Neural cell (in vitro differentiated cells): Measurements from ENCODE around the gene IGSF3. TPM values are rescaled to one million over a fixed set of nuclear protein-coding genes. Genes with fewer than 3 reads are reported as not detected.

Experiments used
- H2AFZ ChIP-seq: fragments of 200-600, 300-800 bp; sonication (generic), shearing (Covaris generic); 2 replicates; pipeline ENCODE4 v1.6.0; 2014; ENCODE audit warnings: low read depth, mild to moderate bottlenecking, antibody characterized with exemption, low read length, moderate library complexity
- H3F3A ChIP-seq: fragments of 200-600 bp; shearing (Covaris generic); 2 replicates; pipeline ENCODE4 v1.6.1; 2016; ENCODE audit warnings: mild to moderate bottlenecking, moderate library complexity, mixed read lengths, antibody characterized with exemption, low read length; ENCODE audit not compliant: insufficient read depth, poor library complexity, severe bottlenecking
- H3K27ac ChIP-seq: fragments of 200-600, 300-800 bp; sonication (generic), shearing (Covaris generic); 2 replicates; pipeline ENCODE4 v1.5.1; 2014; ENCODE audit warnings: mild to moderate bottlenecking, low read length, moderate library complexity
- H3K27me3 ChIP-seq: fragments of 300-800, 200-600 bp; sonication (generic), shearing (Covaris generic); 2 replicates; pipeline ENCODE4 v1.6.0; 2014; ENCODE audit warnings: mild to moderate bottlenecking, low read depth, low read length, moderate library complexity; ENCODE audit not compliant: insufficient read depth
- H3K36me3 ChIP-seq: fragments of 300-800, 200-600 bp; sonication (generic), shearing (Covaris generic); 2 replicates; pipeline ENCODE4 v1.5.1; 2014; ENCODE audit warnings: mild to moderate bottlenecking, antibody characterized with exemption, low read length, moderate library complexity; ENCODE audit not compliant: insufficient read depth
- H3K4me2 ChIP-seq: fragments of 300-800, 200-600 bp; sonication (generic), shearing (Covaris generic); 2 replicates; pipeline ENCODE4 v1.6.0; 2014; ENCODE audit warnings: mild to moderate bottlenecking, low read length
- H3K4me3 ChIP-seq: fragments of 300-800, 200-600 bp; sonication (generic), shearing (Covaris generic); 2 replicates; pipeline ENCODE4 v1.5.1; 2014; ENCODE audit warnings: mild to moderate bottlenecking, low read length, moderate library complexity
- H3K79me2 ChIP-seq: fragments of 200-600 bp; shearing (Covaris generic); replicated peaks from 2 replicates; pipeline ENCODE4 v1.6.0; 2014; ENCODE audit warnings: mild to moderate bottlenecking, low read length, moderate library complexity; ENCODE audit not compliant: insufficient read depth
- H3K9ac ChIP-seq: fragments of 300-800, 200-600 bp; sonication (generic), shearing (Covaris generic); 2 replicates; pipeline ENCODE4 v1.6.1; 2016; ENCODE audit warnings: mild to moderate bottlenecking, low read length, mixed read lengths
- H3K9me2 ChIP-seq: fragments of 200-600 bp; shearing (Covaris generic); 2 replicates; pipeline ENCODE4 v1.6.1; 2016; ENCODE audit warnings: mild to moderate bottlenecking, low read length, mixed read lengths; ENCODE audit not compliant: insufficient read depth
- H3K9me3 ChIP-seq: fragments of 200-600, 300-800 bp; sonication (generic), shearing (Covaris generic); 2 replicates; pipeline ENCODE4 v1.6.1; 2016; ENCODE audit warnings: mild to moderate bottlenecking, mixed run types, low read length, moderate library complexity, mixed read lengths
- H4K20me1 ChIP-seq: fragments of 200-600 bp; shearing (Covaris generic); 2 replicates; pipeline ENCODE4 v1.6.1; 2016; ENCODE audit warnings: mild to moderate bottlenecking, mixed run types; ENCODE audit not compliant: insufficient read depth
- EP300 ChIP-seq: fragments of 450-650 bp; conservative IDR thresholded peaks from 2 replicates; pipeline ENCODE4 v1.6.1; 2014; ENCODE audit warnings: antibody characterized with exemption, mild to moderate bottlenecking, moderate library complexity; ENCODE audit not compliant: poor library complexity, severe bottlenecking
- EZH2 ChIP-seq: fragments of 200-600, 300-800 bp; shearing (Covaris generic), sonication (generic); IDR thresholded peaks from 2 replicates; pipeline ENCODE4 v1.6.1; 2014; ENCODE audit warnings: antibody characterized with exemption, low read length, borderline replicate concordance, mild to moderate bottlenecking; ENCODE audit not compliant: insufficient read depth, poor library complexity, severe bottlenecking
- MXI1 ChIP-seq: fragments of 450-650 bp; conservative IDR thresholded peaks from 2 replicates; pipeline ENCODE4 v1.6.1; 2014; ENCODE audit warnings: antibody characterized with exemption, mild to moderate bottlenecking; ENCODE audit not compliant: poor library complexity, severe bottlenecking
- POLR2AphosphoS5 ChIP-seq: IDR thresholded peaks from 2 replicates; pipeline ENCODE4 v1.6.1; 2012
- RAD21 ChIP-seq: fragments of 450-650 bp; conservative IDR thresholded peaks from 2 replicates; pipeline ENCODE4 v1.6.1; 2014; ENCODE audit warnings: antibody characterized with exemption, mild to moderate bottlenecking, moderate library complexity
- SMC3 ChIP-seq: fragments of 450-650 bp; conservative IDR thresholded peaks from 2 replicates; pipeline ENCODE4 v1.6.1; 2014; ENCODE audit warnings: antibody characterized with exemption, mild to moderate bottlenecking, moderate library complexity; ENCODE audit not compliant: poor library complexity
- TAF1 ChIP-seq: IDR thresholded peaks from 2 replicates; pipeline ENCODE4 v1.6.1; 2012; ENCODE audit warnings: low read depth
- polyA plus RNA-seq: library from polyadenylated mRNA; depleted of rRNA; stranded (reverse); fragments of >200 nt; gene quantifications from 2 replicates; pipeline ENCODE4 v1.2.3, GENCODE V29; 2014
- TF ChIP-seq, protein P1 (sequence below): fragments of 450-650 bp; IDR thresholded peaks from 2 replicates; pipeline ENCODE4 v1.5.1; 2014; ENCODE audit warnings: antibody characterized with exemption, mild to moderate bottlenecking, moderate library complexity; ENCODE audit not compliant: poor library complexity, severe bottlenecking
- TF ChIP-seq, protein P2 (sequence below): IDR thresholded peaks from 2 replicates; pipeline ENCODE4 v1.6.1; 2012; ENCODE audit warnings: borderline replicate concordance

IGSF3 gene
- polyA plus RNA-seq, 1 donor from 2014 or later = 81.4 TPM

DNA sequence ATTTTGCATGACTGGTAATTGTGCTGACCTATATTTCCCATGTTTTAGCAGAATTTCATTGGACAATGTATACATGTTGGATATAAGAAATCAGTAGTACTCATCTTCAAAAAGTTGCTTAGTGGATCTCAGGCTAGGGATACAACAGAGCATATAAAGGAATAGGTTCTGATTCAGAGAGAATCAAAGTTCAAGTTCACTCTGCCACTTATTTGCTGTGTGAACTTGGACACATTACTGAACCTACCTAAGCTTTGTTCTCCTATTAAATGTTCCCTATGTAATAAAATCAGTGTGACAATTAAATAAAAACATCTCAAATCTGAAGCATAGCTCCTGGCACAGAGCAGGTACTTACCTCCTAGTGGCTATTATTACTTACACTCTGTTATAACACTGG lies 106.0 kb downstream of the IGSF3 start:
- no peak overlapping the region for H3K9ac ChIP-seq
- H4K20me1 ChIP-seq = no peaks in the 10 kb centered on the region
- no peaks in the 10 kb centered on the region for H3K36me3 ChIP-seq
- H3K79me2 ChIP-seq = no peaks in the 10 kb centered on the region
- no peaks in the 10 kb centered on the region for H3K9me2 ChIP-seq
- H3K4me3 ChIP-seq = no peak overlapping the region
- no peak overlapping the region for H3K4me2 ChIP-seq
- no peak overlapping the region for H3K27ac ChIP-seq
- no peak for TF ChIP-seq TAF1
- TF ChIP-seq EP300 = no peak
- TF ChIP-seq, protein P1, sequence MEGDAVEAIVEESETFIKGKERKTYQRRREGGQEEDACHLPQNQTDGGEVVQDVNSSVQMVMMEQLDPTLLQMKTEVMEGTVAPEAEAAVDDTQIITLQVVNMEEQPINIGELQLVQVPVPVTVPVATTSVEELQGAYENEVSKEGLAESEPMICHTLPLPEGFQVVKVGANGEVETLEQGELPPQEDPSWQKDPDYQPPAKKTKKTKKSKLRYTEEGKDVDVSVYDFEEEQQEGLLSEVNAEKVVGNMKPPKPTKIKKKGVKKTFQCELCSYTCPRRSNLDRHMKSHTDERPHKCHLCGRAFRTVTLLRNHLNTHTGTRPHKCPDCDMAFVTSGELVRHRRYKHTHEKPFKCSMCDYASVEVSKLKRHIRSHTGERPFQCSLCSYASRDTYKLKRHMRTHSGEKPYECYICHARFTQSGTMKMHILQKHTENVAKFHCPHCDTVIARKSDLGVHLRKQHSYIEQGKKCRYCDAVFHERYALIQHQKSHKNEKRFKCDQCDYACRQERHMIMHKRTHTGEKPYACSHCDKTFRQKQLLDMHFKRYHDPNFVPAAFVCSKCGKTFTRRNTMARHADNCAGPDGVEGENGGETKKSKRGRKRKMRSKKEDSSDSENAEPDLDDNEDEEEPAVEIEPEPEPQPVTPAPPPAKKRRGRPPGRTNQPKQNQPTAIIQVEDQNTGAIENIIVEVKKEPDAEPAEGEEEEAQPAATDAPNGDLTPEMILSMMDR = no peak
- no peak for TF ChIP-seq SMC3
- TF ChIP-seq, protein P2, sequence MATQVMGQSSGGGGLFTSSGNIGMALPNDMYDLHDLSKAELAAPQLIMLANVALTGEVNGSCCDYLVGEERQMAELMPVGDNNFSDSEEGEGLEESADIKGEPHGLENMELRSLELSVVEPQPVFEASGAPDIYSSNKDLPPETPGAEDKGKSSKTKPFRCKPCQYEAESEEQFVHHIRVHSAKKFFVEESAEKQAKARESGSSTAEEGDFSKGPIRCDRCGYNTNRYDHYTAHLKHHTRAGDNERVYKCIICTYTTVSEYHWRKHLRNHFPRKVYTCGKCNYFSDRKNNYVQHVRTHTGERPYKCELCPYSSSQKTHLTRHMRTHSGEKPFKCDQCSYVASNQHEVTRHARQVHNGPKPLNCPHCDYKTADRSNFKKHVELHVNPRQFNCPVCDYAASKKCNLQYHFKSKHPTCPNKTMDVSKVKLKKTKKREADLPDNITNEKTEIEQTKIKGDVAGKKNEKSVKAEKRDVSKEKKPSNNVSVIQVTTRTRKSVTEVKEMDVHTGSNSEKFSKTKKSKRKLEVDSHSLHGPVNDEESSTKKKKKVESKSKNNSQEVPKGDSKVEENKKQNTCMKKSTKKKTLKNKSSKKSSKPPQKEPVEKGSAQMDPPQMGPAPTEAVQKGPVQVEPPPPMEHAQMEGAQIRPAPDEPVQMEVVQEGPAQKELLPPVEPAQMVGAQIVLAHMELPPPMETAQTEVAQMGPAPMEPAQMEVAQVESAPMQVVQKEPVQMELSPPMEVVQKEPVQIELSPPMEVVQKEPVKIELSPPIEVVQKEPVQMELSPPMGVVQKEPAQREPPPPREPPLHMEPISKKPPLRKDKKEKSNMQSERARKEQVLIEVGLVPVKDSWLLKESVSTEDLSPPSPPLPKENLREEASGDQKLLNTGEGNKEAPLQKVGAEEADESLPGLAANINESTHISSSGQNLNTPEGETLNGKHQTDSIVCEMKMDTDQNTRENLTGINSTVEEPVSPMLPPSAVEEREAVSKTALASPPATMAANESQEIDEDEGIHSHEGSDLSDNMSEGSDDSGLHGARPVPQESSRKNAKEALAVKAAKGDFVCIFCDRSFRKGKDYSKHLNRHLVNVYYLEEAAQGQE = no peak
- TF ChIP-seq EZH2 = no peak
- TF ChIP-seq MXI1 = no peak
- TF ChIP-seq POLR2AphosphoS5 = no peak
- no peak for TF ChIP-seq RAD21
- no peaks in the 10 kb centered on the region for H3K27me3 ChIP-seq
- H3K9me3 ChIP-seq = no peaks in the 10 kb centered on the region
- H3F3A ChIP-seq = no peaks in the 10 kb centered on the region
- H2AFZ ChIP-seq = no peak overlapping the region

DNA sequence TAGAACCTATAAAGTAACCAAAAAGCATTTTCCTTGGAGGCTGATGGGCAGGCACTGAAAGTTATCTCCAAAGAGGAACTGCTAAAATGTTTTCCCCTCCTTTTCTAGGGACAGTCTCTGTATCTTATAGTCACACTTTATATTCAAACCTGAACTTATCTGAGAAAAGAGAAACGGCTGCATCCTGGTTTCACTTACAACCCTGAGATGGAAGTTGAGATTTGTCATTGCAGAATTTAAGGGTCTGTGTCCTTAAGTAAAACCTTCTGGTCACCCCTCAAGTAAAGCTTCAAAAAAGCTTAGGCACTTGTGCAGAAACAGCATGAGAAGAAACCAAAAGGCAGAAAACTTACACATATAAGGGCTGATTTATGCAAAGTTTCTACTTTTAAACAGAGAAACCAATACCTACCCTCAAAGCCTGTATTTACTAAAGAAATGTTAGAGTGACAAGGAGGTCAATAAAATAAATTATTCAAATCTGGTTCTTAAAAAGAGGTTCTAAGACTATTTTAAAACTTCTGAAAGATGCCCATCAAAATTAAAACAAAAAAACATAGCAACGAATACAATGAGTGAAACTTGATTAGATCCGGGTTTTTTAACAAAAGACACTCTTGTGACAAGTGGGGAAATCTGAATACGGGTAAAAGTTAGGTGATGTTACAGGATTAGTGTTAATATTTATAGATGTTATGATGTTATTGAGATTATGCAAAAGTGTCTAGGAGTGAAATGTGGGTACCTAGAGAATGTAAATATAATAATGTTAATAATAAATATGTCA lies 106.6 kb downstream of the IGSF3 start:
- no peaks in the 10 kb centered on the region for H4K20me1 ChIP-seq
- TF ChIP-seq MXI1 = no peak
- no peak overlapping the region for H3K4me3 ChIP-seq
- H3K27me3 ChIP-seq = no peaks in the 10 kb centered on the region
- H3K36me3 ChIP-seq = no peaks in the 10 kb centered on the region
- no peak overlapping the region for H3K4me2 ChIP-seq
- no peak overlapping the region for H3K9ac ChIP-seq
- no peak overlapping the region for H3K27ac ChIP-seq
- H3K9me3 ChIP-seq = no peaks in the 10 kb centered on the region
- no peak overlapping the region for H2AFZ ChIP-seq
- H3F3A ChIP-seq = no peaks in the 10 kb centered on the region
- H3K9me2 ChIP-seq = no peaks in the 10 kb centered on the region
- no peaks in the 10 kb centered on the region for H3K79me2 ChIP-seq
